GM18517 (cell line): ENCODE results near the gene CAMK2D.
"Not testable (repeated sequence)": the region's sequence is repeated elsewhere in the genome, so short reads cannot be mapped to it uniquely, and the experiment has no call there.

Source experiments
- ATAC-seq: cut with Tn5 transposase; IDR thresholded peaks from one replicate; pipeline ENCODE4 v1.9.1; 2021; ENCODE audit warnings: mild to moderate bottlenecking, moderate library complexity; ENCODE audit not compliant: unreplicated experiment

Gene CAMK2D

DNA sequence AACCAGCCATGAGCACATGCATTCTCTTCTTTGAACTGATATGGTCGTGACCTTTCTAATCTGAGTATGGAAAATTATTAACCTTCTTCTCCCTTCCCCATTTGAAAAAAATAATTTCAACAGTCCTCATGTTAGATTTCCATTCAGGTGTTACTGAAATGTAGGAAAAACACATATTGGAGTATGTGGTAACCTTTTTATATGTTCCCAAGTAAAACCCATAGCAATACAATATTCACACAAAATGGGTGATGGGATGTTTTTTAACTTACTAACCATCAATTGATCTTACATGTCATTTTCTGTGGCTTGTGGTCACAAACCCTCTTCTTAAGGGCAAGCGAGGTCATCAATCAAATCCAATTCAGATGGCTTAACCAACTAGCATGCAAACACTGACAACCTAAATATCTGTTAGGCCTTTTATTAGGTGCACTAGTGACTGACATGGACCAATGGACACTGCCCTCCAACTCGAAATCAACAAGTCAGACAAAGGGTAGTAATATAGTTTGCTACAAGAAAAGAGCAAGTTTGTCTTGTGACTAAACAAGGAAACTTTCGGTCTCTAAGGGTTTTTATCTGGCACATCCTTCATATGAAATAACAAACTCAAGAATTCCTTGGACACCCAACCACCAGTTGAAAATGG is 74.3 kb downstream of the CAMK2D start:
- no peak for ATAC-seq

DNA sequence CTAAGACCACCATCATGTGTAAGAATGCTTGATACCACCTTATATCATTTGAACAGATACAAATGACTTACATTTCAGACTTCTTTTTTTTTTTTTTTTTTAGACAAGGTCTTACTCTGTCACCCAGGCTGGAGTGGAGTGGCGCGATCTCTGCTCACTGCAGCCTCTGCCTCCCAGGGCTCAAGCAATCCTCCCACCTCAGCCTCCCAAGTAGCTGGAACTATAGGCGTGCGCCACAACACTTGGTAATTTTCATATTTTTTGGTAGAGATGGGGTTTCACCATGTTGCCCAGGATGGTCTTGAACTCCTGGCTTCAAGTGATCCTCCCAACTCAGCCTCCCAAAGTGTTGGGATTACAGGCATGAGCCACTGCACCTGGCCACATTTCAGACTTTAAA is 76.4 kb downstream of the CAMK2D start:
- not testable (repeated sequence) for ATAC-seq

DNA sequence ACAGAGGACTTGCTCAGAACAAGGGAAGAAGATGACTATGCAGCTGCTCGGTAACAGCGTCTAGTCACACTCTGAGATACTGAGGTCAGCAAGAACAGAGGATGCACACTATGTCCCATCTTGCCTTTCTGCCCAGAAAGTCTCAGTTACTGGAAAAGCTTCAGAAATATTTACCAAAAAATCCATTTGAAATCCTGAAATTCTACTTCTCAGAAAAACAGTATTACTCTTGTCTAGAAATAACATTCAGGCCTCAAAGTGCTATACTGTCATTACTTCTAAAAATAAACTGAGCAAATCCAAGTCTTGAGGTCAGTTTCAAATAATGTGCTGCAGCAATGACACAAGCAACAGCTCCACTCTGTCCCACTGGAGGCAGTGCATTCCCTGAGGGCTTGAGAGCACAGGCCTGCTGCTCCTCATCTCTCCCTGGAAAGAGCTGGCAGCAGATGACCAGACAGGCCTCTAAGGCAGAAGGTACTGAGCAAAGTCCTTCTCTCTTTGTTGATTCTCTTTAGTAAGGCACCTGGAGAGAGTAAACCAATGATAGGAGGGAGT is 76.9 kb downstream of the CAMK2D start:
- no peak for ATAC-seq

- peak; percentile 99 for ATAC-seq
Observed at GRCh38 chr4:113682730-113683537, 78.6 kb downstream of the CAMK2D start.

GRCh38 chr4:113678641-113679040 is 82.9 kb downstream of the CAMK2D start:
- no peak for ATAC-seq

- ATAC-seq = no peak
Observed at GRCh38 chr4:113677325-113677724, 84.2 kb downstream of the CAMK2D start.

DNA sequence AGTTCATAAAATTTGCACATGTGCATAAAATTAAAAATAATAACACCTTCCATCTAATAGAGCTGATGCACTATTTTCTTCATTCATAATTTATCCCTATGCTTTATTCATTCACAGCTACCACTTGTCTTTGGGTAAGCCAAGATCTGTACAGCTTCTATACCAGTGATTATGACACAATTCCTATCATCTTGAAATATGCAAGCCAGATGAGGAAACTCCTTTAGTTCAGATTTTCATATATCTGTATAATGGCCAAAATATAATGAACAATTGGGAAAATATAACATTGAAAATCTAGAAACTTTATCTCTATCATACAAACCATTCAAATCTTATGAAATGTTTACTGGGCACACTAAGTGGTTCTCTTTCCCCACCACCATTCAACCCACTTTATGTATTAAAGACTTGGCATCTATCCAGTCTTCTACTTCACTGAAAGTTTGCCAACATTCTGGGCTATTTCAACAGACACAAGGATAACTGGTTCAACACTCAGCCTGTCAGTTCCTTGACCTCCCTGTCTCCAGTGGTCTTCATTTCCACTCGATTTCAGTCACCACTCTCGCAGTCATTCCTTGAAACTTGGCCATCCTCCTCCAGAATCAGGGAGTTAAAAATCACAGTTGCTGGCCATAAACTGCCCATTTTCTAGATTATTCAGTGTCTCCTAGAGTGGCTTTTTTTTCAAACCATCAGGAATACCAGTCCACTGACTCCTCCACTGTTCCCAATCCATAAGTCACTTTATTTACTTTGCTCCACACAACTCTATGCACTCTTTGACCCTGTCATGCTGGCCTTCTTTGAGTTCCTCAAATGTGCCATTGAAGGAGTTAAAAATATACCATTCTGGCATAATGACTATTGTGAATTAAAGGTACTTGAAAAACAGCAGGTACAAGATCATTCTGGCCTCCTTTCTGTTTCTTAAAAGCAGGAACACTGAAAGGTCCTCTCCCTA is 85.5 kb downstream of the CAMK2D start:
- ATAC-seq = no peak

GRCh38 chr4:113674733-113675132 is 86.8 kb downstream of the CAMK2D start:
- no peak for ATAC-seq

DNA sequence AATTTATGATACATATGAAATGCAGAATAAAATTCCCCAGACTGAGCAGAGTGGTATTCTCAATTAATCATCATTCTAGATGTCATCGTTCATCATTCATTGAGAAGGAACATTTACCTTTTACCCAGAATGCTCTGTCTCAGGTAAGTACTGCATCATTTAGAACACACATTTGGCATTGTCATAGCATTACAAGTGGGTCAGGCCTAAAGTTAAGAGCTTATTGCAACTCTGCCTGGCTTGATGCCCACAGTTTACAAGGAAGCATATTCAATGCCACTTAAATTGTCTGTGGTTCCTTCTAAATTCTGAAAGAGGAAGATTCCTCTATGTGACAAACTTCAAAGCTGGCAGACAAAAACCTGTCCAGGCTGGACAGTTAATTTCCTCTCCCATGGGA is 87.3 kb downstream of the CAMK2D start:
- ATAC-seq = no peak

GRCh38 chr4:113673450-113673849 is 88.1 kb downstream of the CAMK2D start:
- ATAC-seq = peak; percentile 97

DNA sequence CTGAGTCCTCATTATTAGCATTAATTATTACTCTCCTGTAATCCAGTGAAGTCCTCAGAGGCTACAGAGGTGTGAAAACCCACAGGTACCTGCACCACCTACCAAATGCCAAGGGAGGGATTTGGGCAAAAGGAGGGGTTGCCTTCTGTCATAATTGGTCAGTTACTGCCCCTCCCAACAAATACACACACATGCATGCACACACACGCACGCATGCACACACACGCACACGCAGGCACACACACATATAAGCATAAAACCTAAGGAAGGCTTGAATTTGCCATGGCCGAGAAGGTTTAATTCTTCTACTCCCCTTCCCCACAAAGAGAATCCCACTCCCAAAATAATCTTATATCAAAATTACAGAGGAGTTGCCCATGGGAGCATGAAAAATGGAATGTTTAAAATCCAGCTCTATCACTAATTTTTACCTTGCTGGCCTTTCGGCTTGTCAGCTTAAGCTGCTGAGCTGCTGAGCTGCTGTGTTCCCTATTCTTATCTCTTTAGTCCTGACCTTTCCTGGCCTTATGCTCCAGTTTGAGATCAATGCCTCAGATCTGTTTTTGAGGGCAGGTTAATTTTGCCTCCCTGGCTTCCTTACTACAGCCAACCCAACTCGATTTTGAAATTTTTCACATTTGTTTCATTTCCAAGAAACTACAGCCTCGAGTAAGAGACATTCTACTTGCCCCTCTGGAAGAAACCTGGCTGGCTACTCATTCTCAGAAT is 95.0 kb downstream of the CAMK2D start:
- no peak for ATAC-seq

DNA sequence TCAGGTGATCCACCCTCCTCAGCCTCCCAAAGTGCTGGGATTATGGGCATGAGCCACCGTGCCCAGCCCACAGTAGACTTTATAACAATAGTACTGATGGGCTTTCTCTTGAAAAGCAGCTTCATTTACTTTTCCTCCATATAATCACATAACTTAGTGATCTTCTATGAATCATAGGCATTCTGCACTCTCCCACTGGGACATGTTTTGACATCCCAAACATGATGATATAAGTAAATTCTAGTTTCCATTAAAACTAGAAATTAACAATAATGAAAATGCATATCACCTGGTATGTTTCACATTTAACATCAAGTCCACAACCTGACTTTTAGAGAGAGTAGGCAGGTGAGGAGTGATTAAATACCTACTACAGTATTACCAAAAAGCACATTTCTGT is 96.5 kb downstream of the CAMK2D start:
- ATAC-seq = no peak

DNA sequence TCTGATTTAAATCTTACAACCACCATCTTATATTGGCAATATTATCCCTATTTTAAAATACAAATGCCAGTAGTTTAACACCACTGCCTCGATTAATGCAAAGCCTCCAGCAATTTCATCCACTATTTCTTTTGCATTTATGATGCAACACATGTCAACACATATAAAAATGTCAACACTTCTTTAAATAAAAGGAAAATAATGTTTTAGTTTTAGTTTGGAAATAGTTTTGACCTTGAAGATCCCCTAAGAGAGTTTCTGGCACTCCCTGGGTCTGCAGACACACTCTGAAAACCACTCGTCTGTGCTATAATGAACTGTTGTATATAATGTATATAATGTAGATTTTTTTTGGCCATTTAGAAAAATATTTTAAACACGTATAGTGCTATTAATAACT is 99.0 kb downstream of the CAMK2D start:
- ATAC-seq = no peak

- no peak for ATAC-seq
Observed at GRCh38 chr4:113659127-113659526, 102.4 kb downstream of the CAMK2D start.

GRCh38 chr4:113657586-113658233 is 103.8 kb downstream of the CAMK2D start:
- no peak for ATAC-seq

DNA sequence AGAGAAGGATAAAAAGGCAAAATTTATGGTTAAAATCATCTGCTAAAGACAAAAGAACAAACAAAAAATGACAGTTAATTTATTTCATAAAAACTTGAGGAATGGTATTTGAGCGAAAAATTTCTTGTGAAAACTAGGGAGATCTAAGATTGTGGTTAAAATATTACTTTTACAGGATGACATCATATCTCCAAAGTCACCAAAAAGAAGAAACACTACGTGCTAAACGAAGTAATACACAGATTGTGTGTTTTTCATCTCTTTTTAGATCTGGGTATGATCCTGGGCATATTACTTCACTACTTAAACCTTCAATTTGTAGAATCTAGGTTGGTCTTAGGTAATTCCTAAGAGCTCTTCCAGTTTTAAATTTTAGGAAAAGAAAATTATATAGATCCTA is 107.7 kb downstream of the CAMK2D start:
- no peak for ATAC-seq

DNA sequence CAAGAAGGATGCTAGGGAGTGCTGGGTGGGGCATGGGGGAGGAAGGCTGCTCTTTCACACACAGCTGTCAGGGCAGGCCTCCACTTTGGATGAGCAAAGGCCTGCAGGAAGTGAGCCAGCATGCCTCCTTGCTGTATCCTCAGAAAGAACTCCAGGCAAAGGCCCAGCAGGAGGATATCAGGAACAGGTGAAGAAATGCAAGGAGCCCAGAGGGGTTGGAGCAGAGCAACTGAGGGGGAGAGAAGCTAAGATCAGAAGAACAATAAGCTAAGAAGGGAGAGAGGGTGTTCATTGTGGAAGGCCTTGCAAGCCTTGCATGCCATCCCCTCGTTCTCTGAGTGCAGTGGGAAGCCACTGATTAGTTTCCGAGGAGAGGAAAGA is 115.1 kb downstream of the CAMK2D start:
- ATAC-seq = no peak

DNA sequence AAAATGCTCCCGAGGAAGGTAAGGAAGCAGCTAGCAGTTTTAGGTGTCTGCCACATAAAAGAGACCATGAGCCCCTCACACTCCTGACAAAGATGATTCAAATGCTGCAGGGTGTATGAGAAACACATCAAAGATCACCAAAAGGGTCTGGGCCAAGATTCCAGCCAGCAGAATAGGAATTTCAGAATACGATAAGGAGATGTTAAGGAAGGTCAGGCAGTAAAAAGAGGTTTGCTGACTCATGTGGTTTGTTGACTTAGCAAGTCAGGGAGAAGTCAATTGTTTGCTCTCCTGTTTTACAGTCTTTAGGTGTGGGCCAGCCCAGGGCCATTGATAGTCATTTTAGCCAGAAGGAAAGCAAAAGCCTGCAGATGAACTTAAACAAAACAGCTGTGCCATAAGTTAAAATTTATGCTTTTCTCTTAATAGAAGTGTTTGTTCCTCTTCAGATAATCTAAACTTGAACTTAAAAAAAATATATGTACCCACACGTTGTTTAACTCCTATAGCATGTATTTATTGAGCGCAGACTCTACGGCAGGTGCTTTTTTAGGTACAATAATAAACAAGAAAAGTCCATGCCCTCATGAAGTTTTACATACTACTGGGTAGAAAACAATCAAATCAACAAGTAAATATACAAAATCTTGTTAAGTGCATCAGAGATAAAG is 115.6 kb downstream of the CAMK2D start:
- ATAC-seq = no peak

DNA sequence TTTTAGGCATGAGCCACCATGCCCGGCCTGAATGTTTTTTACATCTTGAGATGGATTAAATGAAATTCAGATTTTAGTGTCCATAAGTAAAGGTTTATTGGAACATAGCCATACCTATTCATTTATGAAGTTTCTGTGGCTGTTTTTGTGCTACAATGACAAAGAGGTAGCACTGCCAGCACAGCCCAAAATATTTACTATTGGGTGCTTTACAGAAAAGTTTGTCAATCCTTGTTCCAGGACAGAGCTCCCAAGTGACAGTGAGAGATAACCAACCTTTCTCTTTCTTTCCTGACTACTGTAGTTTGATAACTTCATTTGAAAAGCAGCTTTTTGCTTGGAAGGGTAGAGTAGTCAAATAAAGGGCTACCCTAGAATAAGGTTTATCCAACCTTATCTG is 116.2 kb downstream of the CAMK2D start:
- ATAC-seq = no peak
